Thoracic aorta (tissue), 2 donors: ENCODE results near the gene UNC45B. TPM values are rescaled to one million over a fixed set of nuclear protein-coding genes. Genes with fewer than 3 reads are reported as not detected.
"Not testable (repeated sequence)": the region's sequence is repeated elsewhere in the genome, so short reads cannot be mapped to it uniquely, and the experiment has no call there.

Experiments used
- ATAC-seq: fragments of 150-250 bp; one replicate; pipeline ENCODE4 v1.8.0; 2017; ENCODE audit warnings: low read depth; ENCODE audit not compliant: insufficient number of reproducible peaks, low FRiP score
- DNase-seq: peaks from one replicate; pipeline ENCODE4 v3.0.0-alpha.2; 2020; ENCODE audit warnings: low spot score
- H3K27ac ChIP-seq, 2 donors: fragments of 200-600 bp; sonication (generic); 1 replicate in 1 of 2; 2 replicates in 1 of 2; pipeline ENCODE4 v1.5.1; 2016; ENCODE audit warnings: mild to moderate bottlenecking in 2 of 2, moderate library complexity in 2 of 2
- H3K27me3 ChIP-seq: fragments of 200-600 bp; sonication (generic); replicated peaks from 2 replicates; pipeline ENCODE4 v1.6.0; 2016; ENCODE audit warnings: mild to moderate bottlenecking; ENCODE audit not compliant: insufficient read depth
- H3K36me3 ChIP-seq: fragments of 200-600 bp; sonication (generic); one replicate; pipeline ENCODE4 v1.5.1; 2016
- H3K4me1 ChIP-seq, 2 donors: fragments of 200-600 bp; sonication (generic); 1 replicate in 1 of 2; 2 replicates in 1 of 2; pipeline versions ENCODE4 v1.5.1 to v1.6.0; 2016; ENCODE audit warnings: low read depth in 2 of 2, mild to moderate bottlenecking in 1 of 2; ENCODE audit not compliant: control insufficient read depth in 1 of 2
- H3K4me3 ChIP-seq: fragments of 200-600 bp; sonication (generic); 2 replicates; pipeline ENCODE4 v1.5.1; 2016; ENCODE audit warnings: mild to moderate bottlenecking
- H3K9me3 ChIP-seq: fragments of 200-600 bp; sonication (generic); 2 replicates; pipeline ENCODE4 v1.5.1; 2016
- total RNA-seq, 2 donors: library from RNA; depleted of rRNA; stranded (reverse); fragments of >200 nt; gene quantifications; one replicate each; pipeline versions ENCODE4 v1.1.0 to v1.2.3, GENCODE V29; 2016
- TF ChIP-seq, protein P1 (sequence below): fragments of 200-600 bp; sonication (generic); IDR thresholded peaks from one replicate; pipeline ENCODE4 v1.5.1; 2019; ENCODE audit warnings: antibody characterized with exemption

Gene UNC45B
- total RNA-seq, 2 donors from 2014 or later = not detected

DNA sequence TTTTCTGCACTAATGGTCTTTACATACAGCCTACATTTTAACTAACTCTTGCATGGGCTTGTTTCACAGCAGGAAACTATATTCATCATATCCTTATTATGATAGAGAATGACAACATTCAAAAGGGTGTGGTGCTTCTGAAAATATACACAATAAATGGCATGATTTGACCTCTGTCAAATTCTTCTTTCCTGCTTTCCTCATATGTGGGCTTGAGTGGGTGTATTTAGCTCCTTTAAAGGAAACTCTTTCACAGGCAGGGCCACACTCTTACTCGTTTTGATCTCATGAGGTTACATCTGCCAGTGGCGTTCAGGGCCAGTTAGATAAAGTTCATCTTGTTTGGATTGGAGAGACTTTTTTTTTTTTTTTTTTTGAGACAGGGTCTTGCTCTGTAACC is 40.5 kb downstream of the UNC45B start:
- Histone ChIP-seq H3K36me3 (no peaks in the 10 kb centered on the region), H3K27ac (no peak overlapping the region), H3K27me3 (no peaks in the 10 kb centered on the region), H3K4me1 (no peaks in the 10 kb centered on the region), H3K9me3 (no peaks in the 10 kb centered on the region), H3K4me3 (no peak overlapping the region)
- no peak for DNase-seq
- TF ChIP-seq, protein P1, sequence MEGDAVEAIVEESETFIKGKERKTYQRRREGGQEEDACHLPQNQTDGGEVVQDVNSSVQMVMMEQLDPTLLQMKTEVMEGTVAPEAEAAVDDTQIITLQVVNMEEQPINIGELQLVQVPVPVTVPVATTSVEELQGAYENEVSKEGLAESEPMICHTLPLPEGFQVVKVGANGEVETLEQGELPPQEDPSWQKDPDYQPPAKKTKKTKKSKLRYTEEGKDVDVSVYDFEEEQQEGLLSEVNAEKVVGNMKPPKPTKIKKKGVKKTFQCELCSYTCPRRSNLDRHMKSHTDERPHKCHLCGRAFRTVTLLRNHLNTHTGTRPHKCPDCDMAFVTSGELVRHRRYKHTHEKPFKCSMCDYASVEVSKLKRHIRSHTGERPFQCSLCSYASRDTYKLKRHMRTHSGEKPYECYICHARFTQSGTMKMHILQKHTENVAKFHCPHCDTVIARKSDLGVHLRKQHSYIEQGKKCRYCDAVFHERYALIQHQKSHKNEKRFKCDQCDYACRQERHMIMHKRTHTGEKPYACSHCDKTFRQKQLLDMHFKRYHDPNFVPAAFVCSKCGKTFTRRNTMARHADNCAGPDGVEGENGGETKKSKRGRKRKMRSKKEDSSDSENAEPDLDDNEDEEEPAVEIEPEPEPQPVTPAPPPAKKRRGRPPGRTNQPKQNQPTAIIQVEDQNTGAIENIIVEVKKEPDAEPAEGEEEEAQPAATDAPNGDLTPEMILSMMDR = no peak
- no peak for ATAC-seq

DNA sequence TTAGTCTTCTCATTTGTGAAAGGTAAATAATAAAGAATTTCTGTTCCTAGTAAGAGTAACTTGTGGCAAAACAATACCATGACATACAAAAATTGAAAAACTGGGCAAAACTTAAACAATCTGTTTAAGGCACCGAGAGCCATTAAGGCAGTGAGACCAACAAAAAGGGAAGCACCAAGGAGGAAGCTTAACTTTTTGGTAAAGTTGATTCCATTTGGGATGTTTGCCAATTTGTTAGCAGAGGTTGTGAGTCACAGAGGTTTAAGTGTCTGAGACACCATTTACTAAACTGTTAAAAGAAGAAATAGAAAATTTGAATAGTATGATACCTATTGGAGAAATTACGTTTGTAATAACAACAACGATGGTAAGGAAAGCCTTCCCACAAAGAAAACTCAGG is 41.7 kb downstream of the UNC45B start:
- DNase-seq (no peak), ATAC-seq (no peak)
- H3K4me1 ChIP-seq = no peaks in the 10 kb centered on the region
- H3K27me3 ChIP-seq = no peaks in the 10 kb centered on the region
- H3K27ac ChIP-seq = no peak overlapping the region
- no peaks in the 10 kb centered on the region for H3K9me3 ChIP-seq
- H3K4me3 ChIP-seq = no peak overlapping the region
- H3K36me3 ChIP-seq = no peaks in the 10 kb centered on the region
- TF ChIP-seq, protein P1 = no peak

DNA sequence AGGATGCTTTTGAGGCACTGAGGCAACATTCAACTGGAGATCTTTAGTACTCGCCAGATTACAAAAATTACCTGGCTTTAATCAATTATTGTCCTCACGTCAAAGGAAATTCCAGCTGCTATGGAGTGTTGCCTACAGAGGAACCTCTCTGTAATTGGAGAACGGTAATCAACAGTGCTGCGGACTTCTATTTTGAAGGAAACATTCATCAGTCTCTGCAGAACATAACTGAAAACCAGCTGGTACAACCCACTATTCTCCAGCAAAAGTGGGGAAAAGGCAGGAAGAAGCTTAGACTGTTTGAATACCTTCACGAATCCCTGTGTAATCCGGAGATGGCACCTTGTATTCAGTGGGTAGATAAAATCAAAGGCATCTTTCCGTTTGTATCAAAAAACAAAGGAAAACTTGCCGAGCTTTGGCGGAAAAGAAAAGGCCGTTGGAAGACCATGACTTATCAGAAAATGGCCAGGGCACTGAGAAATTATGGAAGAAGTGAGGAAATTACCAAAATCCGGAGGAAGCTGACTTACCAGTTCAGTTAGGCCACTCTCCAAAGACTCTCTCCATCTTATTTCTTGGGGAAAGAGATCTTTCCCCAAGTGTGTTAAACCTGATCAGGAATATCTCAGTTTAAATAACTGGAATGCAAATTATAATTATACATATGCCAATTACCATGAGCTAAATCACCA is 43.5 kb downstream of the UNC45B start:
- no peak for DNase-seq
- no peak for ATAC-seq
- H3K36me3 ChIP-seq = no peaks in the 10 kb centered on the region
- no peaks in the 10 kb centered on the region for H3K27me3 ChIP-seq
- H3K9me3 ChIP-seq = no peaks in the 10 kb centered on the region
- no peak overlapping the region for H3K4me3 ChIP-seq
- TF ChIP-seq, protein P1 = no peak
- no peak overlapping the region for H3K27ac ChIP-seq
- H3K4me1 ChIP-seq = no peaks in the 10 kb centered on the region

DNA sequence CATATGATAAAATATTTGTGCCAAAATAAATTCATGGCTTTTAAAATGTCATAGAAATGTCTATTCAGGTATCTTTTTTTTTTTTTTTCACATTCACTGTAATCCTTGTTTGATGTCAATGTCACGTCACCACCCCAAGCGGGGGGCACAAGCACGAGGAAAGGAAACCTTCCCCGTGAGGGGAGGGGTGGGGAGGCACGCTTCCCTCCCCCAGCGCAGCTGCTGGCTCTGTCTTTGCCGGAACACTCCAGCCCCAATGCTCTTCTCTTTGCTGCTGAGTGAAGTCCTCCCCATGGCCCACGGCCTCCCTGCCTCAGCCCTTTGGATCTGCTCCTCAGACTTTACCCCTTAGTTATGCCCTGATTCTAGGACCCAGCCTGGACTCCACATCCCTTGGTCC is 45.1 kb downstream of the UNC45B start:
- DNase-seq = no peak
- TF ChIP-seq, protein P1 = no peak
- Histone ChIP-seq H3K36me3 (no peaks in the 10 kb centered on the region), H3K4me1 (no peaks in the 10 kb centered on the region), H3K27me3 (no peaks in the 10 kb centered on the region), H3K4me3 (no peak overlapping the region), H3K27ac (no peak overlapping the region), H3K9me3 (no peaks in the 10 kb centered on the region)
- ATAC-seq = no peak

DNA sequence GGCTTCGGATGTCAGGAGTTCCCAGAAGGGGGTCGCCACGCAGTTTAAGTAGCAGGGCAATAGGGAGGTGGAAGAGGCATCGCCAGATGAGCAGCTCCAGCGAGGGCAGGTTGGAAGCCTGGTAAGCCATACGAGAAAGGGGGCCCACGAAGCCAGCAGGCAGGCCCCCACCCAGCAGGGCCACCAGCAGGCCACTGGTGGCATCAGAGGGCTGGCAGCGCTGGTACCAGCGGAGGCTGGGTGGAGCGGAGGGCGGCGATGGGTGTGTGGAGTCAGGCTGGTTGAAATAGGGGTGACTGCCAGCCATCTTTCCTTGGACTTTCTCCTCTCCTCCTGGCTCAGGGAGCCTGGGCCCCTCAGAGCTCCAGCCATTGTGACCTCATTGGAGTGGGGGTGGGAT is 46.4 kb downstream of the UNC45B start, which contains the start of gene SLC35G3:
Gene SLC35G3, minus strand, starts transcription at position 393 of the 400 bp plus-strand sequence. Its CDS starts 86 bp downstream, at position 307.
- not testable (repeated sequence) for H3K9me3 ChIP-seq, H3K27me3 ChIP-seq, H3K4me3 ChIP-seq, H3K27ac ChIP-seq, ATAC-seq, DNase-seq, H3K36me3 ChIP-seq, H3K4me1 ChIP-seq

DNA sequence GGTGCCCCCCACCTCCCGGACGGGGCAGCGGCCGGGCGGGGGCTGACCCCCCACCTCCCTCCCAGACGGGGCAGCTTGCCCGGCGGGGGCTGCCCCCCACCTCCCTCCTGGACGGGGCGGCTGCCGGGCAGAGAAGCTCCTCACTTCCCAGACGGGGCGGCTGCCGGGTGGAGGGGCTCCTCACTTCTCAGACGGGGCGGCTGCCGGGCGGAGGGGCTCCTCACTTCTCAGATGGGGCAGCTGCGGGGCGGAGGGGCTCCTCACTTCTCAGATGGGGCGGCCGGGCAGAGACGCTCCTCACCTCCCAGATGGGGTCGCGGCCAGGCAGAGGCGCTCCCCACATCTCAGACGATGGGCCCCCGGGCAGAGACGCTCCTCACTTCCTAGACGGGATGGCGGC is 47.4 kb downstream of the UNC45B start:
- not testable (repeated sequence) for H3K9me3 ChIP-seq, H3K4me1 ChIP-seq, DNase-seq, H3K27me3 ChIP-seq, H3K36me3 ChIP-seq, ATAC-seq, H3K4me3 ChIP-seq, H3K27ac ChIP-seq

DNA sequence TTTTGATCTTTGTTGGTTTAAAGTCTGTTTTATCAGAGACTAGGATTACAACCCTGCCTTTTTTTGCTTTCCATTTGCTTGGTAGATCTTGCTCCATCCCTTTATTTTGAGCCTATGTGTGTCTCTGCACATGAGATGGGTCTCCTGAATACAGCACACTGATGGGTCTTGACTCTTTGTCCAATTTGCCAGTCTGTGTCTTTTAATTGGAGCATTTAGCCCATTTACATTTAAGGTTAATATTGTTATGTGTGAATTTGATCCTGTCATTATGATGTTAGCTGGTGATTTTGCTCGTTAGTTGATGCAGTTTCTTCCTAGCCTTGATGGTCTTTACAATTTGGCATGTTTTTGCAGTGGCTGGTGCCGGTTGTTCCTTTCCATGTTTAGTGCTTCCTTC is 55.0 kb downstream of the UNC45B start:
- not testable (repeated sequence) for H3K27ac ChIP-seq, H3K9me3 ChIP-seq, DNase-seq, H3K4me3 ChIP-seq, ATAC-seq, H3K27me3 ChIP-seq, H3K36me3 ChIP-seq, H3K4me1 ChIP-seq
